ENCODE measurements around the gene LBX1. TPM values are rescaled to one million over a fixed set of nuclear protein-coding genes. Genes with fewer than 3 reads are reported as not detected.
"Not testable (repeated sequence)": the region's sequence is repeated elsewhere in the genome, so short reads cannot be mapped to it uniquely, and the experiment has no call there.

LBX1 gene
- total and polyA plus RNA-seq, 5 experiments from 2014 or later, result not detected

DNA sequence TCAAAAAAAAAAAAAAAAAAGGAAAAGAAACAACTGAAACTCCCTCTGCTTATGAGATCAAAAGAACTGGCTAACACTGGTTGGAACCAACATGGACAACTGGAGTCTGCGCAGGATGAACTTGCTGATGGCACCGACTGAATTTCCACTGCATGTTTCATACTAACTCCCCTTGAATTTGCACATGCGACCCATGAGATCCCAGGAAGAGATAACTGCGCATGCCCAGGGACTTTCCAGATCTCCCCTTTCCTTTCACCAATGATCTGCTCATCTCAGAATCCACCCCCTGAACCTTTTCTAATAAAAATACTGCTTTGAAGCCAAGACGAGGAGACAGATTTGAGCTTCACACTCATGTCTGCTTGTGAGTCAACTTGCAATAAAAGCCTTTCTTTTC lies 20.7 kb downstream of the LBX1 start:
- Mint-ChIP-seq H3K4me3 (no peak overlapping the region), H3K36me3 (no peaks in the 10 kb centered on the region), H3K4me1 (peaks cover 0 to 4% (median 2%) of the 10 kb centered on the region in 4 donors), H3K27ac (no peak overlapping the region), H3K9me3 (no peaks in the 10 kb centered on the region), H3K27me3 (peaks cover 27 to 79% (median 57%) of the 10 kb centered on the region in 5 donors)
- POLR2A ChIA-PET, result no interaction called here
- no peak for DNase-seq
- no peak for ATAC-seq

- Mint-ChIP-seq H3K36me3 (no peaks in the 10 kb centered on the region), H3K4me3 (no peak overlapping the region), H3K9me3 (no peaks in the 10 kb centered on the region), H3K27ac (no peak overlapping the region), H3K4me1 (peaks cover 0 to 2% (median 0%) of the 10 kb centered on the region in 4 donors), H3K27me3 (peaks cover 24 to 72% (median 58%) of the 10 kb centered on the region in 5 donors)
- POLR2A ChIA-PET, result no interaction called here
- no peak for ATAC-seq
- no peak for DNase-seq
Observed at GRCh38 chr10:101207026-101207425, 22.2 kb downstream of the LBX1 start.

GRCh38 chr10:101202667-101203066 lies 26.6 kb downstream of the LBX1 start:
- H3K4me3 Mint-ChIP-seq, POLR2A ChIA-PET, H3K4me1 Mint-ChIP-seq, ATAC-seq, DNase-seq, H3K9me3 Mint-ChIP-seq, H3K36me3 Mint-ChIP-seq: not testable (repeated sequence)
- H3K27me3 Mint-ChIP-seq, result peaks cover 2 to 36% (median 28%) of the 10 kb centered on the region in 5 donors
- peak overlapping the region in 1 of 10 donors; percentile 61 for H3K27ac Mint-ChIP-seq

- H3K4me1 Mint-ChIP-seq, POLR2A ChIA-PET, H3K27ac Mint-ChIP-seq, DNase-seq, H3K4me3 Mint-ChIP-seq, H3K36me3 Mint-ChIP-seq, H3K9me3 Mint-ChIP-seq, ATAC-seq: not testable (repeated sequence)
- H3K27me3 Mint-ChIP-seq, result peaks cover 6 to 30% (median 17%) of the 10 kb centered on the region in 5 donors
Observed at GRCh38 chr10:101198326-101198977, 30.8 kb downstream of the LBX1 start.

DNA sequence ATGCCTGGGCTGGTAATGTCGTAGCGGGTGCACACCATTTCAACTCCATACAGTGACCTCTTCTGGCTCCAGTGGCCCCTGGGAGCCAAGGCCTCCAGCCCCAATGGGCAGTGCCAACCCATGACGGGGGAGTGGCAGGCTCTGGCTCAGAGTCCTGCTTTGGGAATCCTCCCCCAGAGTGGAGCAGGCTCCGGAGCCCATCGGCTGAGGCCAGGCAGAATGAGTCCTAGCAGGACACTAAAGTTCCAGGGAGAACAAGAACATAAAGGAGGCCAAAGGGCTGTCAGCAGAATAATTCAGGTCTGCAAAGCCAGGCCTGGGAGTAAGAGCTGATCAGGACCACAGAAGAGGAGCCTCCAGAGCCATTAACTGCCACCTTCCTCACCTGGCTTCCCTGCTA lies 33.3 kb downstream of the LBX1 start:
- H3K27ac Mint-ChIP-seq, result no peak overlapping the region

GRCh38 chr10:101189461-101190401 lies 39.5 kb downstream of the LBX1 start:
- H3K4me1 Mint-ChIP-seq, result peaks cover 0 to 5% (median 1%) of the 10 kb centered on the region in 4 donors
- POLR2A ChIA-PET, result interaction anchor here (0.6 to 0.7 kb wide), 2 partner anchors 88 to 934 kb away, joined by 3 to 7 read pairs; no protein-coding TSS in a partner anchor
- no peak for DNase-seq
- no peaks in the 10 kb centered on the region for H3K9me3 Mint-ChIP-seq
- no peak overlapping the region for H3K27ac Mint-ChIP-seq
- no peaks in the 10 kb centered on the region for H3K36me3 Mint-ChIP-seq
- ATAC-seq, result no peak
- H3K27me3 Mint-ChIP-seq, result peaks cover 4 to 25% (median 16%) of the 10 kb centered on the region in 5 donors
- no peak overlapping the region for H3K4me3 Mint-ChIP-seq

More for the DNA sequence above, 33.3 kb downstream of the LBX1 start:
- ATAC-seq, result no peak
- POLR2A ChIA-PET, result no interaction called here
- Mint-ChIP-seq H3K27me3 (peaks cover 6 to 37% (median 24%) of the 10 kb centered on the region in 5 donors), H3K4me1 (no peaks in the 10 kb centered on the region), H3K36me3 (no peaks in the 10 kb centered on the region), H3K4me3 (no peak overlapping the region), H3K9me3 (no peaks in the 10 kb centered on the region)
- DNase-seq, result no peak

DNA sequence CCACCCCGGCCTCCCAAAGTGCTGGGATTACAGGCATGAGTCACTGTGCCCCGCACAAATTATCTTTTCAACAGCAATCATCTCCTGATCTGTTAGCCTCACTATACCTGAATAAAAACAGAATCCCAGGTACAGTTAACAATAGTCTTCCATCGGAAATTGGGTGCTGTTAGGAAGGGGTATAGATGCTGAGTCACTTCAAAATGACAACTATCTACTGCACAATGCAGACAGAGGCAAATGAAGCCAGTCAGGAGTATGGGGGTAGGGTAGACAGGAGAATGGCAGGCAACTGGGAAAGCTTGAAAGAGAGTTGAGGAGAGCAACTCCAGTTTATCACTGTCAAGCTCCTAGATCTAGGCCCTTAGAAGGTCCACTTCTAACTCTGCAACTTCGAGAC lies 40.3 kb downstream of the LBX1 start:
- POLR2A ChIA-PET, result no interaction called here
- Mint-ChIP-seq H3K27me3 (peaks cover 5 to 25% (median 16%) of the 10 kb centered on the region in 5 donors), H3K27ac (no peak overlapping the region), H3K9me3 (no peaks in the 10 kb centered on the region), H3K36me3 (no peaks in the 10 kb centered on the region), H3K4me1 (peaks cover 0 to 5% (median 1%) of the 10 kb centered on the region in 4 donors), H3K4me3 (no peak overlapping the region)
- no peak for DNase-seq
- ATAC-seq, result no peak

DNA sequence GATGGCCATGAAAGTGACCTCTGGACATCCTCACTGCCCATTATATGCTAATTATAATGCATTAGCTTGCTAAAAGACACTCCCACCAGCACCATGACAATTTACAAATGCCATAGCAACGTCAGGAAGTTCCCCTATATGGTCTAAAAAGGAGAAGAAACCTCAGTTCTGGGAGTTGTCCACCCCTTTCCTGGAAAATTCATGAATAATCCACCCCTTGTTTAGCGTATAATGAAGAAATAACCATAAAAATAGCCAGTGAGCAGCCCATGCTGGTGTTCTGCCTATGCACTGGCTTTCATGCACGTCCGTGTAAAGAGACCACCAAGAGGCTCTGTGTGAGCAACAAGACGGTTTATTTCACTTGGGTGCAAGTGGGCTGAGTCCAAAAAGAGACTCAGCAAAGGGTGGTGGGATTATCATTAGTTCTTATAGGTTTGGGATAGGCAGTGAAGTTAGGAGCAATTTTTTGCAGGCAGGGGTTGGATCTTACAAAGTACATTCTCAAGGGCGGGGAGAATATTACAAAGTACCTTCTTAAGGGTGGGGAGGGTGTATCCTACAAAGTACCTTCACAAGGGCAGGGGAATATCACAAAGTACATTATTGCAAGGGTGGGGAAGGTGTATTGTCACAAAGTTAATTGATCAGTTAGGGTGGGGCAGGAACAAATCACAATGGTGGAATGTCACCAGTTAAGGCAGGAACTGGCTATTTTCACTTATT lies 45.6 kb downstream of the LBX1 start:
- ATAC-seq, result no peak
- no peaks in the 10 kb centered on the region for H3K36me3 Mint-ChIP-seq
- POLR2A ChIA-PET, result no interaction called here
- H3K9me3 Mint-ChIP-seq, result no peaks in the 10 kb centered on the region
- H3K4me1 Mint-ChIP-seq, result no peaks in the 10 kb centered on the region
- H3K4me3 Mint-ChIP-seq, result no peak overlapping the region
- no peak overlapping the region for H3K27ac Mint-ChIP-seq
- H3K27me3 Mint-ChIP-seq, result peaks cover 5 to 27% (median 16%) of the 10 kb centered on the region in 5 donors
- no peak for DNase-seq

- Mint-ChIP-seq H3K9me3 (peaks cover 0 to 2% (median 0%) of the 10 kb centered on the region in 9 donors), H3K4me1 (no peaks in the 10 kb centered on the region), H3K27ac (no peak overlapping the region), H3K4me3 (no peak overlapping the region), H3K27me3 (peaks cover 12 to 27% (median 20%) of the 10 kb centered on the region in 5 donors), H3K36me3 (no peaks in the 10 kb centered on the region)
- POLR2A ChIA-PET, result no interaction called here
- no peak for ATAC-seq
- no peak for DNase-seq
Observed at GRCh38 chr10:101182936-101183335, 46.3 kb downstream of the LBX1 start.

Other genes with a start within 250 kb of the LBX1 start
- gene MRPL43, start 242.0 kb downstream of the LBX1 start, total RNA-seq, result 10 to 100 TPM; 64.9 to 66.6 TPM
- gene MRPL43, start 242.0 kb downstream of the LBX1 start, polyA plus RNA-seq, result 100 to 1,000 TPM; 117 to 136 (median 123) TPM
- 10 to 100 TPM; 17.0 to 18.2 TPM for gene TWNK, start 241.9 kb downstream of the LBX1 start, total RNA-seq
- gene TWNK, start 241.9 kb downstream of the LBX1 start, polyA plus RNA-seq, result 10 to 100 TPM in 1 of 3 donors, 1 to 10 TPM in 2; 5.3 to 18.2 (median 9.7) TPM
- 10 to 100 TPM; 33.5 to 34.3 TPM for gene LZTS2, start 229.7 kb downstream of the LBX1 start, total RNA-seq
- 10 to 100 TPM; 10.8 to 19.5 (median 13.1) TPM for gene LZTS2, start 229.7 kb downstream of the LBX1 start, polyA plus RNA-seq
- gene PDZD7, start 198.3 kb downstream of the LBX1 start, total RNA-seq, result 1 to 10 TPM; 1.3 to 1.4 TPM
- gene PDZD7, start 198.3 kb downstream of the LBX1 start, polyA plus RNA-seq, result 1 to 10 TPM in 1 of 3 donors, under 1 TPM in 2; 0.39 to 1.1 (median 0.89) TPM
- 10 to 100 TPM; 63.1 to 66.9 TPM for gene SFXN3, start 198.2 kb downstream of the LBX1 start, total RNA-seq
- 10 to 100 TPM in 2 of 3 donors, 1 to 10 TPM in 1; 9.9 to 11.5 (median 11.2) TPM for gene SFXN3, start 198.2 kb downstream of the LBX1 start, polyA plus RNA-seq
- not detected for gene KAZALD1, start 167.5 kb downstream of the LBX1 start, total RNA-seq
- gene KAZALD1, start 167.5 kb downstream of the LBX1 start, polyA plus RNA-seq, result not detected
- gene TLX1, start 98.2 kb downstream of the LBX1 start, total RNA-seq, result not detected
- gene TLX1, start 98.2 kb downstream of the LBX1 start, polyA plus RNA-seq, result not detected
- gene BTRC, start 124.7 kb upstream of the LBX1 start, total RNA-seq, result 10 to 100 TPM; 23.3 to 23.8 TPM
- gene BTRC, start 124.7 kb upstream of the LBX1 start, polyA plus RNA-seq, result 10 to 100 TPM in 1 of 3 donors, 1 to 10 TPM in 2; 7.9 to 11.0 (median 8.6) TPM